Measurements from ENCODE around the gene PRKCZ. TPM values are rescaled to one million over a fixed set of nuclear protein-coding genes. Genes with fewer than 3 reads are reported as not detected.

PRKCZ gene
- total and polyA plus RNA-seq, 4 donors, result 4.8 to 9.9 (median 8.4) TPM

GRCh38 chr1:2093055-2093454 is 42.8 kb downstream of the PRKCZ start:
- Histone ChIP-seq H3K27ac (ENCODE audit: low read depth in 1 of 2, low read length in 2 of 2) (no peak overlapping the region), H3K4me3 (ENCODE audit: low read depth in 1 of 3, low read length in 3 of 3) (no peak overlapping the region), H3K9ac (ENCODE audit: low read depth in 1 of 2, low read length in 2 of 2) (no peak overlapping the region), H3K36me3 (ENCODE audit: control insufficient read depth in 4 of 4, insufficient read depth in 3 of 4, low read depth in 1 of 4, low read length in 3 of 4) (peaks cover 0 to 3% (median 0%) of the 10 kb centered on the region in 4 donors), H3K4me1 (ENCODE audit: control insufficient read depth in 4 of 4, insufficient read depth in 4 of 4, low read length in 3 of 4) (no peaks in the 10 kb centered on the region), H3K27me3 (ENCODE audit: control insufficient read depth in 4 of 4, insufficient read depth in 4 of 4, low read length in 3 of 4) (no peaks in the 10 kb centered on the region), H3K9me3 (ENCODE audit: control insufficient read depth in 4 of 4, low read length in 3 of 4) (peaks cover 0 to 3% (median 0%) of the 10 kb centered on the region in 4 donors)
- TF ChIP-seq GABPA (IDR thresholded peaks at IDR 0.05 in 1 of 2, conservative IDR thresholded peaks at IDR 0.05 in 1 of 2), result no peak
- no peak for TF ChIP-seq TAF1 (conservative IDR thresholded peaks at IDR 0.05)
- no peak for TF ChIP-seq SP1 (IDR thresholded peaks at IDR 0.05)
- TF ChIP-seq, protein P1, sequence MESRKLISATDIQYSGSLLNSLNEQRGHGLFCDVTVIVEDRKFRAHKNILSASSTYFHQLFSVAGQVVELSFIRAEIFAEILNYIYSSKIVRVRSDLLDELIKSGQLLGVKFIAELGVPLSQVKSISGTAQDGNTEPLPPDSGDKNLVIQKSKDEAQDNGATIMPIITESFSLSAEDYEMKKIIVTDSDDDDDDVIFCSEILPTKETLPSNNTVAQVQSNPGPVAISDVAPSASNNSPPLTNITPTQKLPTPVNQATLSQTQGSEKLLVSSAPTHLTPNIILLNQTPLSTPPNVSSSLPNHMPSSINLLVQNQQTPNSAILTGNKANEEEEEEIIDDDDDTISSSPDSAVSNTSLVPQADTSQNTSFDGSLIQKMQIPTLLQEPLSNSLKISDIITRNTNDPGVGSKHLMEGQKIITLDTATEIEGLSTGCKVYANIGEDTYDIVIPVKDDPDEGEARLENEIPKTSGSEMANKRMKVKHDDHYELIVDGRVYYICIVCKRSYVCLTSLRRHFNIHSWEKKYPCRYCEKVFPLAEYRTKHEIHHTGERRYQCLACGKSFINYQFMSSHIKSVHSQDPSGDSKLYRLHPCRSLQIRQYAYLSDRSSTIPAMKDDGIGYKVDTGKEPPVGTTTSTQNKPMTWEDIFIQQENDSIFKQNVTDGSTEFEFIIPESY (IDR thresholded peaks at IDR 0.05), result no peak
- TF ChIP-seq YY1 (IDR thresholded peaks at IDR 0.05), result no peak
- no peak for TF ChIP-seq RAD21 (IDR thresholded peaks at IDR 0.05)
- no peak for TF ChIP-seq FOXA2 (IDR thresholded peaks at IDR 0.05)
- no peak for TF ChIP-seq RXRA (IDR thresholded peaks at IDR 0.05)
- no peak for TF ChIP-seq ATF3 (IDR thresholded peaks at IDR 0.05)
- TF ChIP-seq, protein P2, sequence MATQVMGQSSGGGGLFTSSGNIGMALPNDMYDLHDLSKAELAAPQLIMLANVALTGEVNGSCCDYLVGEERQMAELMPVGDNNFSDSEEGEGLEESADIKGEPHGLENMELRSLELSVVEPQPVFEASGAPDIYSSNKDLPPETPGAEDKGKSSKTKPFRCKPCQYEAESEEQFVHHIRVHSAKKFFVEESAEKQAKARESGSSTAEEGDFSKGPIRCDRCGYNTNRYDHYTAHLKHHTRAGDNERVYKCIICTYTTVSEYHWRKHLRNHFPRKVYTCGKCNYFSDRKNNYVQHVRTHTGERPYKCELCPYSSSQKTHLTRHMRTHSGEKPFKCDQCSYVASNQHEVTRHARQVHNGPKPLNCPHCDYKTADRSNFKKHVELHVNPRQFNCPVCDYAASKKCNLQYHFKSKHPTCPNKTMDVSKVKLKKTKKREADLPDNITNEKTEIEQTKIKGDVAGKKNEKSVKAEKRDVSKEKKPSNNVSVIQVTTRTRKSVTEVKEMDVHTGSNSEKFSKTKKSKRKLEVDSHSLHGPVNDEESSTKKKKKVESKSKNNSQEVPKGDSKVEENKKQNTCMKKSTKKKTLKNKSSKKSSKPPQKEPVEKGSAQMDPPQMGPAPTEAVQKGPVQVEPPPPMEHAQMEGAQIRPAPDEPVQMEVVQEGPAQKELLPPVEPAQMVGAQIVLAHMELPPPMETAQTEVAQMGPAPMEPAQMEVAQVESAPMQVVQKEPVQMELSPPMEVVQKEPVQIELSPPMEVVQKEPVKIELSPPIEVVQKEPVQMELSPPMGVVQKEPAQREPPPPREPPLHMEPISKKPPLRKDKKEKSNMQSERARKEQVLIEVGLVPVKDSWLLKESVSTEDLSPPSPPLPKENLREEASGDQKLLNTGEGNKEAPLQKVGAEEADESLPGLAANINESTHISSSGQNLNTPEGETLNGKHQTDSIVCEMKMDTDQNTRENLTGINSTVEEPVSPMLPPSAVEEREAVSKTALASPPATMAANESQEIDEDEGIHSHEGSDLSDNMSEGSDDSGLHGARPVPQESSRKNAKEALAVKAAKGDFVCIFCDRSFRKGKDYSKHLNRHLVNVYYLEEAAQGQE (IDR thresholded peaks at IDR 0.05), result no peak
- TF ChIP-seq, protein P3, sequence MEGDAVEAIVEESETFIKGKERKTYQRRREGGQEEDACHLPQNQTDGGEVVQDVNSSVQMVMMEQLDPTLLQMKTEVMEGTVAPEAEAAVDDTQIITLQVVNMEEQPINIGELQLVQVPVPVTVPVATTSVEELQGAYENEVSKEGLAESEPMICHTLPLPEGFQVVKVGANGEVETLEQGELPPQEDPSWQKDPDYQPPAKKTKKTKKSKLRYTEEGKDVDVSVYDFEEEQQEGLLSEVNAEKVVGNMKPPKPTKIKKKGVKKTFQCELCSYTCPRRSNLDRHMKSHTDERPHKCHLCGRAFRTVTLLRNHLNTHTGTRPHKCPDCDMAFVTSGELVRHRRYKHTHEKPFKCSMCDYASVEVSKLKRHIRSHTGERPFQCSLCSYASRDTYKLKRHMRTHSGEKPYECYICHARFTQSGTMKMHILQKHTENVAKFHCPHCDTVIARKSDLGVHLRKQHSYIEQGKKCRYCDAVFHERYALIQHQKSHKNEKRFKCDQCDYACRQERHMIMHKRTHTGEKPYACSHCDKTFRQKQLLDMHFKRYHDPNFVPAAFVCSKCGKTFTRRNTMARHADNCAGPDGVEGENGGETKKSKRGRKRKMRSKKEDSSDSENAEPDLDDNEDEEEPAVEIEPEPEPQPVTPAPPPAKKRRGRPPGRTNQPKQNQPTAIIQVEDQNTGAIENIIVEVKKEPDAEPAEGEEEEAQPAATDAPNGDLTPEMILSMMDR (IDR thresholded peaks at IDR 0.05; ENCODE audit: low read depth, low read length, missing input control), result no peak
- WGBS, result 91% methylated on average over 14 of the region's 14 CpGs
- no peak for DNase-seq (ENCODE audit: low spot score)

DNA sequence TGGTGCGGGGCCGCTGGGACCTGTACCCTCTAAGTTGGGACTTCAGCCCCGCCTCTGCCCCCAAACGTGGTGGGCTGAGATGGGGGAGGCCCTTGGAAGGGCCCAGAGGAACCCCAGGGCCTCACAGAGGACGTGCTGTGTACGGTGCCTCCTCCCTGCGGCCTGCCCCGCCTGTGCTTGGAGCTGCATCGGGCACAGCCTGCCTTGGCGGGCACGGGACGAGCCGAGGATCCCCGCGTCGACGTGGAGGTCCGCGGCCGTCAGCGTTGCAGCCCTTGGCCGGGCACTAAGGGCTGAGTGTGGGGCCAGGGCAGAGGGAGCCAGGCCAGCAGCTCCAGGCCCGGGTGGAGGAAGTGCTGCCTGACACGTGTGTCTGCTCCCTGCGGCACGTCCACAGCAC is 43.4 kb downstream of the PRKCZ start:
- H3K9me3 ChIP-seq (ENCODE audit: control insufficient read depth in 4 of 4, low read length in 3 of 4), result peaks cover 0 to 3% (median 0%) of the 10 kb centered on the region in 4 donors
- H3K27ac ChIP-seq (ENCODE audit: low read depth in 1 of 2, low read length in 2 of 2), result no peak overlapping the region
- H3K4me1 ChIP-seq (ENCODE audit: control insufficient read depth in 4 of 4, insufficient read depth in 4 of 4, low read length in 3 of 4), result no peaks in the 10 kb centered on the region
- WGBS, result 96% methylated on average over 26 of the region's 26 CpGs
- H3K4me3 ChIP-seq (ENCODE audit: low read depth in 1 of 3, low read length in 3 of 3), result no peak overlapping the region
- no peak overlapping the region for H3K9ac ChIP-seq (ENCODE audit: low read depth in 1 of 2, low read length in 2 of 2)
- TF ChIP-seq TAF1 (conservative IDR thresholded peaks at IDR 0.05), result no peak
- TF ChIP-seq MAX (IDR thresholded peaks at IDR 0.05), result no peak
- no peak for TF ChIP-seq JUND (IDR thresholded peaks at IDR 0.05)
- TF ChIP-seq ATF3 (IDR thresholded peaks at IDR 0.05), result no peak
- no peak for TF ChIP-seq FOXA1 (IDR thresholded peaks at IDR 0.05)
- no peak for TF ChIP-seq HNF4A (conservative IDR thresholded peaks at IDR 0.05)
- no peak for TF ChIP-seq HNF4G (IDR thresholded peaks at IDR 0.05)
- TF ChIP-seq, protein P2 (IDR thresholded peaks at IDR 0.05), result no peak
- TF ChIP-seq GABPA (IDR thresholded peaks at IDR 0.05 in 1 of 2, conservative IDR thresholded peaks at IDR 0.05 in 1 of 2), result no peak
- TF ChIP-seq, protein P3 (IDR thresholded peaks at IDR 0.05; ENCODE audit: low read depth, low read length, missing input control), result no peak
- no peak for TF ChIP-seq EGR1 (IDR thresholded peaks at IDR 0.05; ENCODE audit: low read depth in 2 of 2)
- no peak for DNase-seq (ENCODE audit: low spot score)
- H3K36me3 ChIP-seq (ENCODE audit: control insufficient read depth in 4 of 4, insufficient read depth in 3 of 4, low read depth in 1 of 4, low read length in 3 of 4), result peaks cover 0 to 3% (median 0%) of the 10 kb centered on the region in 4 donors
- H3K27me3 ChIP-seq (ENCODE audit: control insufficient read depth in 4 of 4, insufficient read depth in 4 of 4, low read length in 3 of 4), result no peaks in the 10 kb centered on the region
